GM06990 (cell line): ENCODE data around the gene CPVL.

Experiments
- DNase-seq: peaks from one replicate; pipeline ENCODE4 v3.0.0-alpha.2; 2011; ENCODE audit not compliant: insufficient read length; ENCODE audit errors: extremely low read depth
- H3K27me3 ChIP-seq: replicated peaks from 2 replicates; pipeline ENCODE4 v1.6.0; 2011; ENCODE audit warnings: low read length; ENCODE audit not compliant: control insufficient read depth, insufficient read depth
- H3K36me3 ChIP-seq: 2 replicates; pipeline ENCODE4 v1.5.1; 2011; ENCODE audit warnings: low read length; ENCODE audit not compliant: control insufficient read depth, insufficient read depth
- H3K4me3 ChIP-seq: replicated peaks from 2 replicates; pipeline ENCODE4 v1.5.1; 2011; ENCODE audit warnings: low read depth, mild to moderate bottlenecking, control low read depth, low read length
- TF ChIP-seq, protein P1 (sequence below): IDR thresholded peaks from 2 replicates; pipeline ENCODE4 v1.5.1; 2011; ENCODE audit warnings: low read length, control low read depth, mild to moderate bottlenecking, inconsistent platforms; ENCODE audit not compliant: insufficient read depth, poor library complexity, severe bottlenecking

Gene CPVL

GRCh38 chr7:29154076-29154475 is 7.7 kb upstream of the CPVL start:
- no peaks in the 10 kb centered on the region for H3K36me3 ChIP-seq
- no peaks in the 10 kb centered on the region for H3K27me3 ChIP-seq
- H3K4me3 ChIP-seq, result no peak overlapping the region
- DNase-seq, result no peak
- TF ChIP-seq, protein P1, sequence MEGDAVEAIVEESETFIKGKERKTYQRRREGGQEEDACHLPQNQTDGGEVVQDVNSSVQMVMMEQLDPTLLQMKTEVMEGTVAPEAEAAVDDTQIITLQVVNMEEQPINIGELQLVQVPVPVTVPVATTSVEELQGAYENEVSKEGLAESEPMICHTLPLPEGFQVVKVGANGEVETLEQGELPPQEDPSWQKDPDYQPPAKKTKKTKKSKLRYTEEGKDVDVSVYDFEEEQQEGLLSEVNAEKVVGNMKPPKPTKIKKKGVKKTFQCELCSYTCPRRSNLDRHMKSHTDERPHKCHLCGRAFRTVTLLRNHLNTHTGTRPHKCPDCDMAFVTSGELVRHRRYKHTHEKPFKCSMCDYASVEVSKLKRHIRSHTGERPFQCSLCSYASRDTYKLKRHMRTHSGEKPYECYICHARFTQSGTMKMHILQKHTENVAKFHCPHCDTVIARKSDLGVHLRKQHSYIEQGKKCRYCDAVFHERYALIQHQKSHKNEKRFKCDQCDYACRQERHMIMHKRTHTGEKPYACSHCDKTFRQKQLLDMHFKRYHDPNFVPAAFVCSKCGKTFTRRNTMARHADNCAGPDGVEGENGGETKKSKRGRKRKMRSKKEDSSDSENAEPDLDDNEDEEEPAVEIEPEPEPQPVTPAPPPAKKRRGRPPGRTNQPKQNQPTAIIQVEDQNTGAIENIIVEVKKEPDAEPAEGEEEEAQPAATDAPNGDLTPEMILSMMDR, result no peak

DNA sequence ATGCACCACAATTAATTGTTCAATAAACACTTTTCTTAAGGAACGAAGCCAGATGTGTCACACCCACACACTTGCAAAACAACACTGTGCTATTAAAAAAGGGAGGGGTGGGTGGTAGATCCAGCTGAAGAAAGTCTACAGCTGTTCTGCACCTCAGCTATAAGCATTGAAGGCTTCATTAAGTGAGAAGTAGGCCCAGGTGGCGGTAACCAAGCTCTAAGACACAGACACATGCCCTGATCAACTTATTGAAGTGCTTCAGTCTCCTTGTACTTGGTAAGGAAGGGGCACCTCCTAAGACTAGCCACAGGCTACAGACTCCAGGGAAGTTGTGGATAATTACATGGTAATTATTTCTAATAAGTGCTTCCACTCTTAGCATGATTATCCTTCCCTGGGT is 4.5 kb upstream of the CPVL start:
- TF ChIP-seq, protein P1, result no peak

DNA sequence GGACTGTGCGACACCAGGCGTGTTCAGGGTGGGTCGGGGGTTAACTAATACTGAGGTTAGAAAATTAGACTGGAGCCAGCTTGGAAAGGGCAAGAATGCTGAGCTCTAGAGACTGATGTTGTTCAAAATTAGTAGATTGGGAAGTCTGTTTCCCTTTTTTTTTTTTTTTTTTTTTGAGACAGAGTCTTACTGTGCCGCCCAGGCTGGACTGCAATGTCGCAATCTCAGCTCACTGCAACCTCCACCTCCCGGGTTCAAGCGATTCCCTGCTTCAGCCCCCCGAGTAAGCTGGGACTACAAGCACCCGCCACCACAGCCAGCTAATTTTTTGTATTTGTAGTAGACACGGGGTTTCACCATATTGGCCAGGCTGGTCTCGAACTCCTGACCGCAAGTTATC is 2.7 kb upstream of the CPVL start:
- no peak for DNase-seq
- Histone ChIP-seq H3K27me3 (no peaks in the 10 kb centered on the region; the same call in 1 of the 2 replicates), H3K36me3 (no peaks in the 10 kb centered on the region), H3K4me3 (no peak overlapping the region)
- TF ChIP-seq, protein P1, result no peak

More for the DNA sequence above, 4.5 kb upstream of the CPVL start:
- Histone ChIP-seq H3K4me3 (no peak overlapping the region), H3K27me3 (no peaks in the 10 kb centered on the region; the same call in 1 of the 2 replicates), H3K36me3 (no peaks in the 10 kb centered on the region)
- DNase-seq, result no peak

- DNase-seq, result no peak
Measured at GRCh38 chr7:29147821-29148220, 1.5 kb upstream of the CPVL start.

DNA sequence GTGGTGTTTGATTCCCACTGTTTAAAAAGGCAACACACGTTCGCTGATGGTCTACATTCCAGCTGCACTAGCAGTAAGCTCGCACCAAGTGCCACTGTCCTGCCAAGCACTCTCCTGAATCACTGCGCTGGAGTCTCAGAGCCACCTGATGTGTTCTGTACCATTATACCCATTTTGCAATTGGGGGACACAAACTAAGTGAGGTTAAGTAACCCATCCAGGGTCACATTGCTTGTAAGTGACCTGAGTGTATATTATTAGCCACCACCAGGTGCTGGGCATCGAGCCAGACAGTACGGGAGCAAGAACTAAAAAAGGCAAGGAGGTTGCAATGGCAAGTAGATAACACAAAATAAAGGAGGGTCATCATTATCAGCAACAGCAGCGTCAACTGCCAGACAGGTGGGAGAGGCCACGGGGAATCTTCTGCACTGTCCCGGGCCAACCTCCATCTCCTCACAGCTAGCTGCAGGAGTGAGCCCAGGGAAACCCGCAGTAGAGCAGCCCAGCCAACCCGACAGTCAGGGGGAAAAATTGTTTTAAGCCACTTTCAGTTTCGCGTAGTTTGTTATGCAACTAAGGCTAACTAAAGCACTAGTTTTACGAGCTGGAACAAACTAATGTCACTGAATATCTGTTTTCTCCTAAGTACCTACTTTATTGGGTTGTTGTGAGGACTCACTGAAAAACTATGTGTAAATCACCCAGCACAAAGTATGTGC is 712 bp upstream of the CPVL start:
- Histone ChIP-seq H3K27me3 (no peaks in the 10 kb centered on the region; the same call in 1 of the 2 replicates), H3K36me3 (no peaks in the 10 kb centered on the region), H3K4me3 (no peak overlapping the region)
- TF ChIP-seq, protein P1, result no peak
- no peak for DNase-seq

More at GRCh38 chr7:29147821-29148220, 1.5 kb upstream of the CPVL start:
- TF ChIP-seq, protein P1, result no peak
- Histone ChIP-seq H3K4me3 (no peak overlapping the region), H3K27me3 (no peaks in the 10 kb centered on the region; the same call in 1 of the 2 replicates), H3K36me3 (no peaks in the 10 kb centered on the region)
